ENCODE data around the gene ZDHHC17. TPM values are rescaled to one million over a fixed set of nuclear protein-coding genes. Genes with fewer than 3 reads are reported as not detected.

Gene ZDHHC17
- total and polyA plus RNA-seq, 2 of the 13 experiments (the other 11 are each of a cell fraction or from before 2014, with no cell fraction given) = 36.7 to 38.5 TPM

- over 99% methylated on average over 4 of the region's 4 CpGs for WGBS (ENCODE audit: low lambda C conversion rate)
- DNase-seq (ENCODE audit: low spot score) (no peak), ATAC-seq (no peak), FAIRE-seq (no peak)
- H3K9me3 ChIP-seq (ENCODE audit: low read length) = no peaks in the 10 kb centered on the region
- ChIA-PET CTCF (ENCODE audit: low intra/inter-chr PET ratio, low total read pairs) (no interaction called here), POLR2A (no interaction called here)
- in situ Hi-C loops (cut with HindIII; ENCODE audit: extremely low pct_ligation_motif_present, low pct_unique_long_range_greater_than_20kb) = no loop called here
- H3K4me1 ChIP-seq (ENCODE audit: insufficient read depth, low read length) = peaks cover 45% of the 10 kb centered on the region
- H3K27me3 ChIP-seq (ENCODE audit: control insufficient read depth in 1 of 2, insufficient read depth in 2 of 2, low read length in 2 of 2) = no peaks in the 10 kb centered on the region; a peak in 1 of 5 replicates
- H3K4me3 ChIP-seq (replicated peaks in 1 of 3; ENCODE audit: insufficient read depth in 1 of 3, low read depth in 2 of 3, low read length in 3 of 3) = 0 out of 6 replicates have a peak overlapping the region, but pooled peaks of 1 of the 3 experiments have one; percentile 15
- BruUV-seq (replicated peaks) = no TSS peak
- H3K36me3 ChIP-seq (replicated peaks in 1 of 2; ENCODE audit: control insufficient read depth in 1 of 2, insufficient read depth in 2 of 2, low read length in 2 of 2) = no peaks in the 10 kb centered on the region
- TF ChIP-seq SYNCRIP (IDR thresholded peaks at IDR 0.05; ENCODE audit: insufficient read depth, low read depth, low read length) = no peak
- TF ChIP-seq CHD4 (IDR thresholded peaks at IDR 0.05; ENCODE audit: borderline replicate concordance, low read length) = no peak
- TF ChIP-seq ZC3H4 (CRISPR knock-in tag; IDR thresholded peaks at IDR 0.05; ENCODE audit: borderline replicate concordance) = no peak
- no peak for TF ChIP-seq ZMYM4 (CRISPR knock-in tag; IDR thresholded peaks at IDR 0.05)
- no peak for TF ChIP-seq BORCS8-MEF2B (CRISPR knock-in tag; IDR thresholded peaks at IDR 0.05)
- no peak for TF ChIP-seq ZNF317 (CRISPR knock-in tag; IDR thresholded peaks at IDR 0.05)
- TF ChIP-seq ZNF546 (CRISPR knock-in tag; conservative IDR thresholded peaks at IDR 0.05) = no peak
- TF ChIP-seq ZNF138 (CRISPR knock-in tag; IDR thresholded peaks at IDR 0.05; ENCODE audit: low read depth) = no peak
- no peak for TF ChIP-seq GTF3A (CRISPR knock-in tag; conservative IDR thresholded peaks at IDR 0.05)
- no peak for TF ChIP-seq RCOR2 (CRISPR knock-in tag; IDR thresholded peaks at IDR 0.05)
- TF ChIP-seq NFE2 (CRISPR knock-in tag; IDR thresholded peaks at IDR 0.05) = no peak
- TF ChIP-seq ESRRA (CRISPR knock-in tag; IDR thresholded peaks at IDR 0.05; ENCODE audit: low read depth) = no peak
- TF ChIP-seq THAP11 (CRISPR knock-in tag; IDR thresholded peaks at IDR 0.05) = no peak
- no peak for TF ChIP-seq HOXA7 (CRISPR knock-in tag; IDR thresholded peaks at IDR 0.05)
- no peak for TF ChIP-seq ZNF329 (CRISPR knock-in tag; IDR thresholded peaks at IDR 0.05; ENCODE audit: low read depth)
- no peak for TF ChIP-seq ASH2L (IDR thresholded peaks at IDR 0.05; ENCODE audit: insufficient read length, low read depth, low read length)
- no peak for TF ChIP-seq MTA3 (CRISPR knock-in tag; IDR thresholded peaks at IDR 0.05)
- no peak for TF ChIP-seq SNAPC2 (CRISPR knock-in tag; IDR thresholded peaks at IDR 0.05)
- H4K20me1 ChIP-seq (ENCODE audit: insufficient read depth, low read length) = peaks cover 18% of the 10 kb centered on the region
- H3K4me2 ChIP-seq (ENCODE audit: low read depth, low read length) = peak overlapping the region; percentile 79
- intact Hi-C loops (cut with micrococcal nuclease; ENCODE audit: unreplicated experiment) = no loop called here
- H3K79me2 ChIP-seq (ENCODE audit: insufficient read depth, low read length) = peaks cover 66% of the 10 kb centered on the region
- no peak overlapping the region for H3K27ac ChIP-seq (ENCODE audit: extremely low read length, insufficient read depth, low read length)
- H2AFZ ChIP-seq (ENCODE audit: low read length) = no peak overlapping the region
- H3K9ac ChIP-seq (ENCODE audit: insufficient read depth, low read depth, low read length) = no peak overlapping the region; the same call in 1 of the 2 replicates
Measured at GRCh38 chr12:76766161-76766560, 2.2 kb downstream of the ZDHHC17 start.

All from HepG2 (cell line).